Stimulated activated CD8-positive, alpha-beta memory T cell treated with anti-CD3 and anti-CD28 coated beads, Interleukin-15, amount 100 ng/mL, for 24 hours (primary cell): Measurements from ENCODE around the gene MARK1.
"Not testable (repeated sequence)": the region's sequence is repeated elsewhere in the genome, so short reads cannot be mapped to it uniquely, and the experiment has no call there.

ENCODE experiments used
- DNase-seq: peaks from one replicate; pipeline ENCODE4 v3.0.0-alpha.2; 2020; ENCODE audit warnings: low read depth

MARK1 gene

GRCh38 chr1:220628431-220628830 is 100.5 kb downstream of the MARK1 start:
- no peak for DNase-seq

DNA sequence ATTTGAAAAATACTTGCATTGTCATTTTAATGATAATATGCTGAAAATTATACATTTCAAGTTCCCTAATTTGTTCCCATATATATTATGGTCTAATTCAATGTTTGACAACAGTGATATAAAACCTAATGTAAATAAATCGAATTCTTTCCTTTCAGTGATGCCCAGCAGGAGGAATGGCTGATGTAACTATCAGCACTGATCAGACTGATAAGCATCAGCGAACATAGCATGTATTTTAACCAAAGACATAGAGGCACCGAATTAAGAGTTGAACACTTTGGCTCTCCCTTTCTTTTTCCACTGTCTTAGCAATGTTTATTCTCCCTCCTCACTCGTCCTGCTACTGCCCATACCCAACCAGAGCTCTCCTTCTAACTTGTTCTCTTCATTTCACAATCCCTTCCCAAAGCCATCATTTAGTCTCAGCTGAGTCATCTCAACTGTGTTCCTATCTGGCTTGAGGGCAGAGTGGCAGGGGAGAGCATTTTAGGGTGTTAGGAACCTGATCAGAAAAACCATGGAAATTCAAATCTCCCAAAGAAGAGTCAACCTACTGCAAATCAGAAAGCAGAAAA is 103.4 kb downstream of the MARK1 start:
- DNase-seq = no peak

DNA sequence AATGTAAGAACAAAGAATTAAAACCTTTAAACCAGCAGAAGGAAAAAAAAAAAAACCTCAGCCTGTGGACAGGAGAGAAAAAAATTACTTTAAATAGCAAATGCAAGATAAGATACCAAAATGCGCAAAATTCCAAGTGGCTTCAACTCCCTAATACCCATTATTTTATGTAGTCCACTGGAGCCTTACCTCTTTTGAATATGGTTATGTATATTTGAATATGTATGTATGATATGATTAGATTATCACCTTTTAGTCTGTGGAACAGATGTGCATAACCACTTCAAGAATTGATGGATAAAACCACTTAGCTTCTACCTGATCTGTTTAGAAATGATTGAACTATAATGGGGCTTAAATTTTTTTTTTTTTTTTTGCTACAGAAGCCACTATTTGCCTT is 109.8 kb downstream of the MARK1 start:
- DNase-seq = no peak

GRCh38 chr1:220642285-220642684 is 114.3 kb downstream of the MARK1 start:
- no peak for DNase-seq

DNA sequence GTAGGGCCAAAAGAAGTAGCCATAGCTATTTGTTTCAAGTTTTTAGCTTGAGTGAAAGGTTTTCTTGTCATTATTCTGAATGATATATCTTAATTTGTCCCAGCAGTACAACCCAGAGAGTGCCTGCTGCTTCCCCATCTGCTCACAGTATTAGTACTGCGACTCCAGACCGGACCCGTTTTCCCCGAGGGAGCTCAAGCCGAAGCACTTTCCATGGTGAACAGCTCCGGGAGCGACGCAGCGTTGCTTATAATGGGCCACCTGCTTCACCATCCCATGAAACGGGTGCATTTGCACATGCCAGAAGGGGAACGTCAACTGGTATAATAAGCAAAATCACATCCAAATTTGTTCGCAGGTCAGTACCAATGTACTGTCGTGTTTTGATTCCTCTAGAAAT is 125.1 kb downstream of the MARK1 start:
- DNase-seq = no peak

- no peak for DNase-seq
Observed at GRCh38 chr1:220655509-220655908, 127.6 kb downstream of the MARK1 start.

GRCh38 chr1:220655961-220656740 is 128.2 kb downstream of the MARK1 start:
- DNase-seq = no peak

GRCh38 chr1:220666349-220666748 is 138.4 kb downstream of the MARK1 start:
- DNase-seq = no peak

GRCh38 chr1:220669005-220669404 is 141.1 kb downstream of the MARK1 start:
- DNase-seq = no peak

- no peak for DNase-seq
Observed at GRCh38 chr1:220670365-220670764, 142.4 kb downstream of the MARK1 start.

DNA sequence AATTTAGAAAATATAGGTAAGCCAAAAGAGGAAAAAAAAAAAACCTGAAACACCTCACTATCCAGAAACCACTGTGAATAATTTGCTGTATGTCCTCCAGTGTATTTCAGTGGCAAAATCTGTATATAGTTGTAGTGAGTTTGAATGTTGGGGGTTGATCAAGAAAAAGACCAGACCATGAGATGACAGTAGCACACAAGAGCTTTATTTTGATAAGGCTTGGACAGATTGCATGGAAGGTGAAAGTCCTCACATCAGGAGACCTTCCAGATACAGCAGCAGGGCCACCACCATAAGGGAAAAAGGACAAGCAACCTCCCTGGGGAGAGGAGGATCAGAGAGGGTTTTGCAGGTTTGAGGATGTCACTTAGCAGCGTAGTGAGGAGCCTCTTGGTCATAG is 146.0 kb downstream of the MARK1 start:
- no peak for DNase-seq

DNA sequence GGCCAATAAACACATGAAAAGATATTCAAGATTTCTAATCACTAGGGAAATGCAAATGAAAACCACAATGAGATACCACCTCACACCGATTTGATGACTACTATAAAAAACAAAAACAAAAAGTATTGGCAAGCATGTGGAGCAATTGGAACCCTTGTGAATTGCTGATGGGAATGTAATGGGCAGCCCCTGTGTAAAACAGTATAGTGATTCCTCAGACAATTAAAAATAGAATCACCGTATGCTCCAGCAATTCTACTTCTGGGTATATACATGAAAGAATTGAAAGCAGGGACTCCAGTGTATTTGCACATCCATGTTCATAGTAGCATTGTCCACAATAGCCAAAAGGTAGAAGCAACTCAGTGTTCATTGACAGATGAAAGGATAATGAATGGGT is 149.3 kb downstream of the MARK1 start:
- no peak for DNase-seq

- DNase-seq = no peak
Observed at GRCh38 chr1:220680085-220680687, 152.2 kb downstream of the MARK1 start.

- DNase-seq = no peak
Observed at GRCh38 chr1:220681220-220681880, 153.4 kb downstream of the MARK1 start.

- no peak for DNase-seq
Observed at GRCh38 chr1:220682901-220683576, 155.1 kb downstream of the MARK1 start.

DNA sequence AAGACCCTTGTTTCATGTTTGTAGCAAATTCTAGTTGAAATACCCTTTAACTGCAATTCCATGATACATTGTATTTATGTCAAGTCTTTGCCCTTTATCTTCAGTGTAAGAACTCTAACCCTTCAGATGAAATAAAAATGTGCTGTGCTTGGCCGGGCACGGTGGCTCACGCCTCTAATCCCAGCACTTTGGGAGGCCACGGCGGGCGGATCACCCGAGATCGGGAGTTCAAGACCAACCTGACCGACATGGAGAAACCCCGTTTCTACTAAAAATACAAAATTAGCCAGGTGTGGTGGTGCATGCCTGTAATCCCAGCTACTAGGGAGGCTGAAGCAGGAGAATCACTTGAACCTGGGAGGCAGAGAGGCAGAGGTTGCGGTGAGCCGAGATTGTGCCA is 155.8 kb downstream of the MARK1 start:
- DNase-seq = not testable (repeated sequence)

GRCh38 chr1:220684890-220685289 is 157.0 kb downstream of the MARK1 start:
- DNase-seq = no peak

DNA sequence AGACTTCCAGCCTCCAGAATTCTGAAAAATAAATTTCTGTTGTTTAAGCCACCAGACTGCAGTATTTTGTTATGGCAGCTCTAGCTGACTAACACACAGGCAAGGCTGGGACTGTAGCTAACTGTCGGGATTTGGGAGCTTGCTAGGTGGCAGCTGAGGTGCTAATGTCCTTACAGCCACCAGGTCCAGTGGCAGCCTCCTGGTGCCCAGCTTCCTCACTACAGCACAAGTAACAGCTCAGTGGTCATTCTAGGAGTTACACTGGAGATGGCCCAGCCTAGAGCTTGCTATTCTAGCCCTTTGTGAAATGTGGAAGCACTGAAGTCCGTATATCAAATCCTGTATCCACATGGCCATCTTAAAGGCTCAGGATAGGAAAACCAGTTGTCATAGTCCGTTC is 157.9 kb downstream of the MARK1 start:
- no peak for DNase-seq

DNA sequence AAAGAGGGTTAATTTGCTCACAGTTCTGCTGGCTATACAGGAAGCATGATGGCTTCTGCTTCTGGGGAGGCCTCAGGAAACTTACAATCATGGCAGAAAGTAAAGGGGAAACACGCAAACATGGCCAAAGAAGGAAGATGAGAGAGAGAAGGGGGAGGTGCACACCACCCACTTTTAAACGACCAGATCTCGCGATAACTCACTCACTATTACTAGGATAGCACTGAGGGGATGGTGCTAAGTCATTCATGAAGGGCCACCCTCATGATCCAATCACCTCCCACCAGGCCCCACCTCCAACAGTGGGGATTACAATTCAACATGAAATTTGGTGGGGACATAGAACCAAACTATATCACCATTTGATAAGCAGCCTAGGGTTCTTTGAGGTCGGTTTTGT is 159.9 kb downstream of the MARK1 start:
- no peak for DNase-seq

DNA sequence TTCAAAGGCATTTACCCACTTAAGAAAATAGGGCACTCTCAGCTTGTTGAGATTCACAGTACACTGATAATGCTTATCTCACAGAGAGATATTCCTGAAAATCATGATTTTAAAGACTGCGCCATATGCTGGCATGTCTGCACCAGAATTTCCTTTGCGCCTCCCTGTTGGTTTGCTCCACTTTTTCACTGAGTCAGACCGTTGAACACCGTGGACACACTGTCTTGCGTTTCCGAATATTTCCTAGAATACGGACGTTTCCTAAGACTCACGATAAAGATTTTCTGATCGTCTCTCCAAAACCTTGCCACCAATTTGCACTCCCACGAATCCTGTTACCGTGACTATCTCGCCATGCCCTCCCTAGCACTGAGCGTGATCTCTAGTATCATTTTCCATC is 161.7 kb downstream of the MARK1 start:
- DNase-seq = no peak

GRCh38 chr1:220690140-220691052 is 162.5 kb downstream of the MARK1 start, which contains the start of gene C1orf115:
TSS of gene C1orf115 (plus strand) at chr1:220690363. CDS start at chr1:220690403, 40 bp downstream.
- DNase-seq = peak; percentile 63
